HepG2 (cell line): ENCODE measurements around the gene KRT17. TPM values are rescaled to one million over a fixed set of nuclear protein-coding genes. Genes with fewer than 3 reads are reported as not detected.
"Not testable (repeated sequence)": the region's sequence is repeated elsewhere in the genome, so short reads cannot be mapped to it uniquely, and the experiment has no call there.

Source experiments
- ATAC-seq: fragments of 200-7000 bp; cut with Tn5 transposase; 3 replicates; pipeline ENCODE4 v1.9.1; 2020; ENCODE audit warnings: mild to moderate bottlenecking, moderate library complexity
- BruUV-seq: library from RNA; stranded (reverse); fragments of 400-500 nt; replicated peaks from 2 replicates; lab custom pipeline; 2021; lab: Mats Ljungman, UMichigan
- CTCF ChIA-PET: fragments of 300-600 bp; formaldehyde crosslinking; extraction: SDS; loops from one replicate; lab custom pipeline; 2021; ENCODE audit warnings: low total read pairs, inconsistent platforms, low intra/inter-chr PET ratio; lab: Yijun Ruan, JAX
- POLR2A ChIA-PET: fragments of 350-600 bp; sonication (Branson Sonifier 250); formaldehyde crosslinking; loops from one replicate; lab custom pipeline; 2020; ENCODE audit warnings: antibody characterized with exemption, inconsistent platforms; lab: Yijun Ruan, JAX
- DNase-seq: peaks from one replicate; pipeline ENCODE4 v3.0.0-alpha.2; 2015; ENCODE audit warnings: low spot score
- FAIRE-seq: peaks from 3 replicates; lab custom pipeline; 2011; peaks lifted over from hg19 to GRCh38; lab: Jason Lieb, UNC
- H2AFZ ChIP-seq: one replicate; pipeline ENCODE4 v1.6.1; 2011; ENCODE audit warnings: low read length, inconsistent platforms
- H3K27ac ChIP-seq: fragments of 300-600 bp; 3 replicates; pipeline ENCODE4 v1.8.0; 2011; ENCODE audit warnings: mixed run types, mild to moderate bottlenecking, mixed read lengths, low read length, inconsistent platforms; ENCODE audit not compliant: insufficient read depth; ENCODE audit errors: extremely low read length
- H3K27me3 ChIP-seq, 2 experiments: fragments of 200-600 bp in 1 of 2; 2 replicates in 1 of 2; 3 replicates in 1 of 2; pipeline versions ENCODE4 v1.6.0 to v1.8.0; 2011; ENCODE audit warnings: low read length in 2 of 2, mild to moderate bottlenecking in 2 of 2, moderate library complexity in 2 of 2, inconsistent platforms in 1 of 2; ENCODE audit not compliant: insufficient read depth in 2 of 2, control insufficient read depth in 1 of 2
- H3K36me3 ChIP-seq, 2 experiments: fragments of 200-600 bp in 1 of 2; replicated peaks in 1 of 2; 2 replicates in 1 of 2; 3 replicates in 1 of 2; pipeline versions ENCODE4 v1.5.1 to v1.8.0; 2011; ENCODE audit warnings: low read length in 2 of 2, inconsistent platforms in 1 of 2; ENCODE audit not compliant: insufficient read depth in 2 of 2, control insufficient read depth in 1 of 2
- H3K4me1 ChIP-seq: 2 replicates; pipeline ENCODE4 v1.5.1; 2012; ENCODE audit warnings: low read length, inconsistent platforms; ENCODE audit not compliant: insufficient read depth
- H3K4me2 ChIP-seq: 2 replicates; pipeline ENCODE4 v1.6.0; 2011; ENCODE audit warnings: low read depth, low read length, inconsistent platforms
- H3K4me3 ChIP-seq, 3 experiments: fragments of 200-600 bp in 1 of 3; sonication (generic), shearing (Covaris generic) in 1 of 3; replicated peaks in 1 of 3; 2 replicates each; pipeline ENCODE4 v1.5.1; 2011 to 2016; ENCODE audit warnings: low read length in 3 of 3, inconsistent platforms in 2 of 3, low read depth in 2 of 3, mild to moderate bottlenecking in 2 of 3, control low read depth in 1 of 3, mixed read lengths in 1 of 3; ENCODE audit not compliant: insufficient read depth in 1 of 3
- H3K79me2 ChIP-seq: one replicate; pipeline ENCODE4 v1.6.1; 2011; ENCODE audit warnings: low read length, inconsistent platforms; ENCODE audit not compliant: insufficient read depth
- H3K9ac ChIP-seq: 2 replicates; pipeline ENCODE4 v1.6.0; 2011; ENCODE audit warnings: mild to moderate bottlenecking, low read depth, low read length, inconsistent platforms; ENCODE audit not compliant: insufficient read depth
- H3K9me3 ChIP-seq: 2 replicates; pipeline ENCODE4 v1.5.1; 2012; ENCODE audit warnings: mild to moderate bottlenecking, low read length
- H4K20me1 ChIP-seq: 2 replicates; pipeline ENCODE4 v1.6.0; 2011; ENCODE audit warnings: inconsistent platforms, mild to moderate bottlenecking, low read length, moderate library complexity; ENCODE audit not compliant: insufficient read depth
- GTF3A ChIP-seq: sonication (generic); formaldehyde crosslinking; conservative IDR thresholded peaks from 2 replicates; pipeline ENCODE4 v1.4.0; 2020; ENCODE audit warnings: mild to moderate bottlenecking, missing genetic modification reagents
- KDM6A ChIP-seq: IDR thresholded peaks from 2 replicates; pipeline ENCODE4 v1.6.1; 2016; ENCODE audit warnings: low read depth
- NONO ChIP-seq, 2 experiments: fragments of 450-650 bp in 1 of 2; sonication (generic) in 1 of 2; formaldehyde crosslinking in 1 of 2; IDR thresholded peaks in 1 of 2; conservative IDR thresholded peaks in 1 of 2; 2 replicates each; pipeline versions ENCODE4 v1.6.1 to v1.8.0; 2017 to 2022; ENCODE audit warnings: mild to moderate bottlenecking in 1 of 2, missing genetic modification reagents in 1 of 2, moderate library complexity in 1 of 2
- SETDB1 ChIP-seq: sonication (generic); formaldehyde crosslinking; IDR thresholded peaks from 2 replicates; pipeline ENCODE4 v1.5.1; 2020; ENCODE audit warnings: missing genetic modification reagents, mild to moderate bottlenecking, borderline replicate concordance
- STAT5B ChIP-seq: sonication (generic); formaldehyde crosslinking; IDR thresholded peaks from 2 replicates; pipeline ENCODE4 v1.4.0; 2020; ENCODE audit warnings: missing genetic modification reagents
- ZNF256 ChIP-seq: sonication (generic); formaldehyde crosslinking; conservative IDR thresholded peaks from 2 replicates; pipeline ENCODE4 v1.4.0; 2020; ENCODE audit warnings: missing genetic modification reagents
- WGBS: methylation state at CpG from one replicate; pipeline ENCODE4 v1.1.6; 2017; ENCODE audit warnings: low lambda C conversion rate; 5-methylcytosine and 5-hydroxymethylcytosine counted together
- in situ Hi-C: cut with HindIII; loops from 2 replicates; pipeline ENCODE4 v1.10.0; 2017; ENCODE audit warnings: low pct_unique_long_range_greater_than_20kb; ENCODE audit not compliant: extremely low pct_ligation_motif_present
- intact Hi-C: fragments of 100-400 bp; cut with micrococcal nuclease; formaldehyde crosslinking; loops from one replicate; pipeline ENCODE4 v1.10.0; 2022; ENCODE audit not compliant: unreplicated experiment
- polyA plus RNA-seq, 8 experiments: library from polyadenylated mRNA; depleted of rRNA in 3 of 8; stranded (reverse) in 7 of 8; unstranded in 1 of 8; fragments of >200 nt; fragmentation: Illumina TruSeq in 4 of 8; extraction: Trizol in 4 of 8; gene quantifications; 2 replicates each; pipeline versions ENCODE4 v1.2.1 to v1.2.3, GENCODE V29; 2011 to 2016; ENCODE audit warnings: low read depth in 4 of 8, missing spikeins in 1 of 8, mixed read lengths in 1 of 8; ENCODE audit not compliant: insufficient read depth in 1 of 8
- total RNA-seq, 5 experiments: library from RNA; depleted of rRNA; stranded (reverse); fragments of >200 nt; fragmentation: Illumina TruSeq; extraction: Trizol; gene quantifications; 2 replicates each; pipeline ENCODE4 v1.2.3, GENCODE V29; 2016; ENCODE audit warnings: low read depth in 1 of 5

The KRT17 gene
- total and polyA plus RNA-seq, 2 of the 13 experiments (the other 11 are each of a cell fraction or from before 2014, with no cell fraction given): 0.38 to 0.82 TPM

DNA sequence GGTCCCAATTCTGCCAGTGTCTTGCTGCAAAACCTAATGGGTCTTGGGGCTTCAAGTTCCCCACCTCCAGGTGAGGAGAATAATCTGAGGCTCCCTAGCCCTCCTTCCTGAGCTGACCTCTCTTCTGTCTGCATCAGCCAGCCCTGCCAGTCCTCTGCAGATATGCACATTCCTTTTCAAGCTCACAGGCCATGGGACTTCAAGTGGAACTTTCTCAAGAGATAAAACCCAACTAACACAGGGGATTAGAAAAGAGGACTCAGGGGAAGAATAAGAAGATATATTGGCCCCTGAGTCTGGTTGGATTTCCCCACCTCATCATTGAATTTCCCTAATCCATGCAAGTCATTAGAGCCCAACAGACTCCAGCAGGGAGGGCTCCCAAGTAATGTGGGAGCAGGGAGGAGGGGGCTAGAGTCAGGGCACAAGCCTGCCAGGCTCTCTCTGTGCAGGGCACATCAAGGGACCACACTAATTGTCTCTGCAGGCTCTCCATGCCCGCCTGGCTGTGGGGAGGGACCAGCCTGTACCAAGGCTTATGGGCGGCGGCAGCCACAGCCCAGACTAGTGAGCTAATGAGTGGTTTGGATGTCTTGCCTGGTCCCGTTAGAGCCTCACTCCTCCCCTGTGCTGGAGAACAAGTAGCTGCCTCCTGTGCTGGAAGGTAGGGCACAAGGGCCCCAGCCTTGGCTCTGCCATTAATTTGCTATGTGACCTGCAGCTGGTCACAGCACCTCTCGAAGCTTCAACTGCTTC is 38.9 kb downstream of the KRT17 start (continued):
- no peak for TF ChIP-seq NONO (IDR thresholded peaks at IDR 0.05)
- TF ChIP-seq NONO (CRISPR knock-in tag; conservative IDR thresholded peaks at IDR 0.05): no peak
- no peak for TF ChIP-seq STAT5B (CRISPR knock-in tag)
- TF ChIP-seq SETDB1 (CRISPR knock-in tag): no peak
- TF ChIP-seq ZNF256 (CRISPR knock-in tag): no peak
- TF ChIP-seq GTF3A (CRISPR knock-in tag): no peak
- TF ChIP-seq KDM6A (CRISPR knock-in tag): no peak

- H2AFZ ChIP-seq, H3K9me3 ChIP-seq, ATAC-seq, H3K4me3 ChIP-seq, H3K27ac ChIP-seq, H3K36me3 ChIP-seq, BruUV-seq, CTCF ChIA-PET, in situ Hi-C loops, H3K4me2 ChIP-seq, POLR2A ChIA-PET, DNase-seq, H4K20me1 ChIP-seq, H3K4me1 ChIP-seq, FAIRE-seq, H3K9ac ChIP-seq, H3K79me2 ChIP-seq, intact Hi-C loops: not testable (repeated sequence)
- 40% methylated on average over 7 of the region's 8 CpGs for WGBS
- H3K27me3 ChIP-seq: peaks cover 3 to 17% of the 10 kb centered on the region in 2 experiments; a peak in 3 of 5 replicates
Observed at GRCh38 chr17:41584331-41584927, 39.9 kb downstream of the KRT17 start.
